T-cell (primary cell): ENCODE results near the gene NONO. TPM values are rescaled to one million over a fixed set of nuclear protein-coding genes. Genes with fewer than 3 reads are reported as not detected.
"Not testable (repeated sequence)": the region's sequence is repeated elsewhere in the genome, so short reads cannot be mapped to it uniquely, and the experiment has no call there.

Source experiments
- ATAC-seq, 4 experiments: fragments of 200-7000 bp in 3 of 4; fragments of 150-1000 bp in 1 of 4; cut with Tn5 transposase; replicated peaks in 1 of 4; 1 replicate in 3 of 4; 2 replicates in 1 of 4; pipeline ENCODE4 v1.10.0; 2021; ENCODE audit warnings: moderate library complexity in 3 of 4, mild to moderate bottlenecking in 2 of 4, moderate number of reproducible peaks in 1 of 4
- CTCF ChIA-PET, 2 donors: fragments of 300-600 bp; sonication (Branson Sonifier 250); formaldehyde crosslinking; loops; one replicate each; lab custom pipeline; 2022; ENCODE audit warnings: antibody characterized with exemption in 2 of 2; lab: Charles Lee
- POLR2A ChIA-PET, 2 donors: fragments of 300-600 bp; sonication (Branson Sonifier 250); formaldehyde crosslinking; loops; one replicate each; lab custom pipeline; 2022; ENCODE audit warnings: antibody characterized with exemption in 2 of 2; lab: Charles Lee
- DNase-seq, 35 experiments: peaks; one replicate each; pipeline versions ENCODE4 v3.0.0 to v3.0.0-alpha.2; 2013 to 2023
- H3K27ac ChIP-seq: one replicate; pipeline ENCODE4 v1.5.1; 2013; ENCODE audit warnings: low read length
- H3K27me3 ChIP-seq, 2 experiments: replicated peaks in 1 of 2; 1 replicate in 1 of 2; 2 replicates in 1 of 2; pipeline versions ENCODE4 v1.6.1 to v1.7.0; 2013; ENCODE audit warnings: low read length in 1 of 2, mixed read lengths in 1 of 2; ENCODE audit not compliant: control insufficient read depth in 2 of 2, insufficient read depth in 2 of 2; ENCODE audit errors: extremely low read depth in 1 of 2
- H3K36me3 ChIP-seq, 2 donors: 1 replicate in 1 of 2; 2 replicates in 1 of 2; pipeline versions ENCODE4 v1.6.1 to v1.7.0; 2013; ENCODE audit warnings: low read length in 1 of 2; ENCODE audit not compliant: control insufficient read depth in 2 of 2, insufficient read depth in 1 of 2; ENCODE audit errors: extremely low read depth in 1 of 2
- H3K4me1 ChIP-seq, 2 experiments: 1 replicate in 1 of 2; 2 replicates in 1 of 2; pipeline versions ENCODE4 v1.6.1 to v1.7.0; 2013; ENCODE audit warnings: low read length in 2 of 2, mixed read lengths in 1 of 2; ENCODE audit not compliant: insufficient read depth in 2 of 2, control insufficient read depth in 1 of 2; ENCODE audit errors: extremely low read depth in 1 of 2
- H3K4me3 ChIP-seq, 2 donors: 1 replicate in 1 of 2; 2 replicates in 1 of 2; pipeline versions ENCODE4 v1.5.1 to v1.7.0; 2013; ENCODE audit warnings: mild to moderate bottlenecking in 2 of 2, low read length in 1 of 2, moderate library complexity in 1 of 2; ENCODE audit not compliant: control insufficient read depth in 1 of 2; ENCODE audit errors: extremely low read depth in 1 of 2
- H3K9me3 ChIP-seq: 2 replicates; pipeline ENCODE4 v1.7.0; 2013
- H3K27ac Mint-ChIP-seq, 2 donors: one replicate each; pipeline ENCODE4 v1.8.0; 2020 to 2021; ENCODE audit warnings: mild to moderate bottlenecking in 2 of 2, mixed read lengths in 2 of 2
- H3K27me3 Mint-ChIP-seq, 2 donors: one replicate each; pipeline ENCODE4 v1.8.0; 2021 to 2022; ENCODE audit warnings: mixed read lengths in 2 of 2
- H3K36me3 Mint-ChIP-seq: one replicate; pipeline ENCODE4 v1.8.0; 2021; ENCODE audit warnings: mixed read lengths
- H3K4me1 Mint-ChIP-seq, 3 donors: one replicate each; pipeline ENCODE4 v1.8.0; 2020 to 2022; ENCODE audit warnings: mixed read lengths in 3 of 3, mild to moderate bottlenecking in 1 of 3
- H3K4me3 Mint-ChIP-seq, 3 donors: one replicate each; pipeline ENCODE4 v1.8.0; 2020 to 2022; ENCODE audit warnings: mild to moderate bottlenecking in 3 of 3, mixed read lengths in 3 of 3, moderate library complexity in 3 of 3
- H3K9me3 Mint-ChIP-seq, 3 donors: one replicate each; pipeline ENCODE4 v1.8.0; 2020 to 2022; ENCODE audit warnings: mixed read lengths in 3 of 3
- WGBS: methylation state at CpG from one replicate; pipeline ENCODE4 v1.1.5; 2013; ENCODE audit warnings: missing lambda C conversion rate; ENCODE audit not compliant: insufficient coverage; 5-methylcytosine and 5-hydroxymethylcytosine counted together
- total RNA-seq, 35 experiments: library from RNA in 6 of 35; stranded (reverse) in 6 of 35; fragments of 120-200 nt in 1 of 35; gene quantifications; one replicate each; pipeline versions ENCODE4 v1.2.1 to v1.2.4 and lab custom pipeline; 2013 to 2026

The NONO gene
- total RNA-seq, 5 donors from 2014 or later (not counting 1 experiment from before 2014, with no cell fraction given): 322 to 419 (median 348) TPM

GRCh38 chrX:71292669-71293365 lies 9.4 kb downstream of the NONO start:
- Mint-ChIP-seq H3K4me1 (peaks cover 8 to 17% (median 13%) of the 10 kb centered on the region in 3 donors), H3K27me3 (peaks cover 0 to 9% of the 10 kb centered on the region in 2 donors), H3K4me3 (no peak overlapping the region), H3K27ac (no peak overlapping the region), H3K36me3 (peaks cover 31% of the 10 kb centered on the region), H3K9me3 (no peaks in the 10 kb centered on the region)
- no peak for ATAC-seq
- peaks cover 0 to 60% of the 10 kb centered on the region in 2 donors for H3K36me3 ChIP-seq
- H3K27me3 ChIP-seq: no peaks in the 10 kb centered on the region
- DNase-seq: no peak
- H3K4me1 ChIP-seq: peaks cover 0 to 6% of the 10 kb centered on the region in 2 experiments
- ChIA-PET POLR2A (interaction anchor here (0.6 to 0.7 kb wide), 2 partner anchors 103 to 250 kb away, joined by 4 to 6 read pairs; no protein-coding TSS in a partner anchor), CTCF (no interaction called here)
- WGBS: no CpG with 5 or more reads among the region's 7 CpGs
- H3K4me3 ChIP-seq: no peak overlapping the region
- H3K9me3 ChIP-seq: no peaks in the 10 kb centered on the region
- H3K27ac ChIP-seq: no peak overlapping the region

GRCh38 chrX:71296806-71297205 lies 13.4 kb downstream of the NONO start:
- Histone ChIP-seq H3K4me1 (no peaks in the 10 kb centered on the region), H3K9me3 (no peaks in the 10 kb centered on the region), H3K4me3 (no peak overlapping the region), H3K27me3 (no peaks in the 10 kb centered on the region), H3K36me3 (peaks cover 0 to 63% of the 10 kb centered on the region in 2 donors), H3K27ac (no peak overlapping the region)
- no peak for DNase-seq
- WGBS: 100% methylated on average over 2 of the region's 6 CpGs
- Mint-ChIP-seq H3K9me3 (no peaks in the 10 kb centered on the region), H3K27me3 (peaks cover 0 to 5% of the 10 kb centered on the region in 2 donors), H3K36me3 (peaks cover 39% of the 10 kb centered on the region), H3K4me3 (no peak overlapping the region), H3K4me1 (no peaks in the 10 kb centered on the region), H3K27ac (no peak overlapping the region)
- ChIA-PET CTCF (no interaction called here), POLR2A (no interaction called here)
- ATAC-seq: no peak

DNA sequence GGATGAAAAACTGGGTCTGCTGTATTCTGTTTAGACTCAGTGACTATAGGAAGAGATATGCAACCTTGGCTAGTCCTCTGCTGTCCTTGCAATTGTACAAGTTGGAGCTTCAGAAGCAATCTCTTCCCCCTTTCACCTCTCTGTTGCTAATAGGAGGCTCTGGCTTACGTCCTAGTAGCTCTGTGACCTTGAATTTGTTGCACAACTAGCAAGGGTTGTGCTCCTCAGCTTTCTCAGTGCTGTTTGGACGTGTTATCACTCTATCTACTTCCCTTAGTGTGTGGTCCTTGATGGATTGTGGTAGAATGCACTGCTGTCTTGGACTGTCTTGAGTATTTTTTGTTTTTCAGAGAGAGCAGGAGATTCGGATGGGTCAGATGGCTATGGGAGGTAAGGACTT lies 14.7 kb downstream of the NONO start:
- Histone ChIP-seq H3K27ac (no peak overlapping the region), H3K9me3 (no peaks in the 10 kb centered on the region), H3K4me3 (no peak overlapping the region), H3K27me3 (no peaks in the 10 kb centered on the region), H3K4me1 (no peaks in the 10 kb centered on the region), H3K36me3 (peaks cover 0 to 54% of the 10 kb centered on the region in 2 donors)
- no peak for ATAC-seq
- peak overlapping the region in 1 of 2 donors; percentile 17 for H3K27ac Mint-ChIP-seq
- peaks cover 0 to 8% (median 7%) of the 10 kb centered on the region in 3 donors for H3K4me1 Mint-ChIP-seq
- peaks cover 0 to 5% of the 10 kb centered on the region in 2 donors for H3K27me3 Mint-ChIP-seq
- DNase-seq: no peak
- peaks cover 38% of the 10 kb centered on the region for H3K36me3 Mint-ChIP-seq
- 100% methylated on average over 1 of the region's 3 CpGs for WGBS
- H3K9me3 Mint-ChIP-seq: no peaks in the 10 kb centered on the region
- POLR2A ChIA-PET: no interaction called here
- no peak overlapping the region for H3K4me3 Mint-ChIP-seq
- CTCF ChIA-PET: interaction anchor here (0.6 to 0.9 kb wide), 2 partner anchors 15 to 157 kb away, joined by 3 read pairs; partner anchors contain the start of gene NONO (in 1 of the 2)

DNA sequence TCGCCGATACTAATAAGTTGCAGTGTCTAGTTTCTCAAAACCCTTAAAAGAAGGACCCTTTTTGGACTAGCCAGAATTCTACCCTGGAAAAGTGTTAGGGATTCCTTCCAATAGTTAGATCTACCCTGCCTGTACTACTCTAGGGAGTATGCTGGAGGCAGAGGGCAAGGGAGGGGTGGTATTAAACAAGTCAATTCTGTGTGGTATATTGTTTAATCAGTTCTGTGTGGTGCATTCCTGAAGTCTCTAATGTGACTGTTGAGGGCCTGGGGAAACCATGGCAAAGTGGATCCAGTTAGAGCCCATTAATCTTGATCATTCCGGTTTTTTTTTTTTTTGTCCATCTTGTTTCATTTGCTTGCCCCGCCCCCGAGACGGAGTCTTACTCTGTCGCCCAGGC lies 16.6 kb downstream of the NONO start:
- CTCF ChIA-PET, H3K4me3 Mint-ChIP-seq, H3K27me3 Mint-ChIP-seq, H3K27ac ChIP-seq, H3K4me3 ChIP-seq, ATAC-seq, H3K9me3 ChIP-seq, H3K9me3 Mint-ChIP-seq, H3K4me1 Mint-ChIP-seq, H3K4me1 ChIP-seq, POLR2A ChIA-PET, DNase-seq, H3K27ac Mint-ChIP-seq, H3K27me3 ChIP-seq: not testable (repeated sequence)
- peaks cover 44% of the 10 kb centered on the region for H3K36me3 Mint-ChIP-seq
- WGBS: no CpG with 5 or more reads among the region's 7 CpGs
- H3K36me3 ChIP-seq: peaks cover 0 to 41% of the 10 kb centered on the region in 2 donors

DNA sequence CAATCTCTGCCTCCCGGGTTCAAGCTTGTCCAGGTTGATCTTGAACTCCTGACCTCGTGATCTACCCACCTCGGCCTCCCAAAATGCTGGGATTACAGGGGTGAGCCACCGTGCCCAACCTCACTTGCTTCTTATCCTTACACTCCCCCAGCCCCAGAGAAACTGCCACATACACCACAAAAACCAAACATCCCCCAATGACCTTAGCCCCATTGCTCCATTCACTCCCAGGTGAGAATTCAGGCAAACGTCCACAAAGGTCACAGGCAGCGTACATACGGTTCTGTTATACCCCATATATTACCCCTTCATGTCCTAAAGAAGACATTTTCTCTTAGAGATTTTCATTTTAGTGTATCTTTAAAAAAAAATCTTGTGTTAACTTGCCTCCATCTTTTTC lies 17.1 kb downstream of the NONO start:
- H3K27me3 Mint-ChIP-seq, POLR2A ChIA-PET, H3K4me3 ChIP-seq, H3K27ac ChIP-seq, H3K4me1 Mint-ChIP-seq, CTCF ChIA-PET, DNase-seq, H3K9me3 Mint-ChIP-seq, H3K9me3 ChIP-seq, H3K27ac Mint-ChIP-seq, H3K4me1 ChIP-seq, H3K4me3 Mint-ChIP-seq, H3K27me3 ChIP-seq: not testable (repeated sequence)
- H3K36me3 ChIP-seq: peaks cover 0 to 38% of the 10 kb centered on the region in 2 donors
- WGBS: 92% methylated on average over 2 of the region's 7 CpGs
- ATAC-seq: peak in 1 of 4 experiments; percentile 11
- peaks cover 45% of the 10 kb centered on the region for H3K36me3 Mint-ChIP-seq

DNA sequence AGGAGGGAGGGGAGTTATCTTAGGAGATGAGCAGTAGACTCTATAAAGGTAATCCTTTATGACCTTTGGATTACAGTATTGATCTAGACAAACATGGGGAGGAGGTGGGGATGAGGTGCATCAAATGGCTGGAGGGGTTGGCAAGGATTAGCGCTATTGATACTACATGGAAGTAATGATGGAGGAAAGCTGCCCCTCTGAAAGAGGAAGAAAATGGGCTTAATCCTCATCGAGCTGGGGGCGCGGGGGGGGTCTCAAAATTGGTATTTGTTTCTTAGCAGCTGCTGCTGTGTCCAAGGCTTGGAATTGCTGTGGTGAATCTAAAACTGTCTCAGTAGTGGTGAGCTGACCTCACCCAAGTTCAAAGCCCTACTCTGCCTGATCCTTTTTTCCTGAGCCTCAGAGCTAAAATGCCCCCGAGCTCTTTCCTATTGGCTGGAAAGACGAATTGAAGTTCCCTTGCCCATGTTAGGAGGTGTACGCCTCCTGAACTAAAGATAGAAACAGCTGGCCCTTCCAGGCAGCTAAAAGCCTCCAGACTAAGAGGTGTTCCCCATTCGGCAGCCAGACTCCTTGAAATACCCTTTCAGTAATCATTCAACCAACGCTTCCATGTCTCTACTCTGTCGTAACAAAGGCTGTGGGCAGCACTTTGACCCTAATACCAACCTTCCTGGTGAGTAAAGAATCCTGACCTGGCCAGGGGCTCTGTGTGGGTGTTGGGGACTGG lies 17.9 kb downstream of the NONO start, which contains the start of gene ITGB1BP2:
ITGB1BP2 (plus strand) TSS at position 556 of the 730 bp plus-strand sequence; CDS start at position 613, 57 bp downstream.
- no peak within 1 kb of the TSS for H3K4me3 ChIP-seq
- H3K27ac ChIP-seq: no peak within 1 kb of the TSS
- ATAC-seq (no peak), DNase-seq (no peak)
- H3K9me3 ChIP-seq: no peaks in the 10 kb centered on the region
- ChIA-PET POLR2A (no interaction called here), CTCF (no interaction called here)
- Mint-ChIP-seq H3K27ac (no peak within 1 kb of the TSS), H3K36me3 (peaks cover 42% of the 10 kb centered on the region), H3K27me3 (no peaks in the 10 kb centered on the region), H3K4me1 (peaks cover 0 to 8% (median 7%) of the 10 kb centered on the region in 3 donors), H3K4me3 (no peak within 1 kb of the TSS), H3K9me3 (no peaks in the 10 kb centered on the region)
- no peaks in the 10 kb centered on the region for H3K27me3 ChIP-seq
- H3K4me1 ChIP-seq: no peaks in the 10 kb centered on the region
- WGBS: no CpG with 5 or more reads among the region's 10 CpGs
- peaks cover 0 to 33% of the 10 kb centered on the region in 2 donors for H3K36me3 ChIP-seq
